LNCaP clone FGC (cell line): ENCODE data around the gene DIAPH3.

Experiments used
- DNase-seq: peaks from one replicate; pipeline ENCODE4 v3.0.0-alpha.2; 2011; ENCODE audit warnings: low read depth
- H3K4me3 ChIP-seq: 2 replicates; pipeline ENCODE4 v1.5.1; 2011; ENCODE audit warnings: mild to moderate bottlenecking, low read depth, low read length, control low read depth
- TF ChIP-seq, protein P1 (sequence below): IDR thresholded peaks from 2 replicates; pipeline ENCODE4 v1.5.1; 2012; ENCODE audit warnings: mild to moderate bottlenecking; ENCODE audit not compliant: control insufficient read depth, insufficient read depth; ENCODE audit errors: extremely low read depth

Gene DIAPH3

DNA sequence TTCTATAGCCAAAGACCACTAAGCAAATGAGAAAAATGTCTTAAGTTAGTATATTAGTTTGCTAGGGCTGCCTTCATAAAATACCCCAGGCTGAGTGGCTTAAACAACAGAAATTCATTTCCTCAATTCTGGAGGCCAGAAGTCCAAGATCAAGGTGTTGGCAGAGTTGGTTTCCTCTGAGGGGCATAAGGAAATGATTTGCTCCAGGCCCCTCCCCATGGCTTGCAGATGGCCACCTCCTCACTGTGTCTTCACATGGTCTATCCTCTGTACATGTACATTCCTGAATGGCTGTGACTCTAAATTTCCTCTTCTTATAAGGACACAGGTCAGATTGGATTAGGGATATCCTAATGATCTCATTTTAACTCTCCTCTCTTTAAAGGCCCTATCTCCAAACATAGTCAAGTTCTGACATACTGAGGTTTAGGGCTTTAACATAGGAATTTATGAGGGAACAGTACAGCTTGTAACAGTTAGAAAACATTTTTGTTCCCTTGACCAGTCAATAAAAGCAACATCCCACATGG is 307.4 kb downstream of the DIAPH3 start:
- DNase-seq: no peak
- TF ChIP-seq, protein P1, sequence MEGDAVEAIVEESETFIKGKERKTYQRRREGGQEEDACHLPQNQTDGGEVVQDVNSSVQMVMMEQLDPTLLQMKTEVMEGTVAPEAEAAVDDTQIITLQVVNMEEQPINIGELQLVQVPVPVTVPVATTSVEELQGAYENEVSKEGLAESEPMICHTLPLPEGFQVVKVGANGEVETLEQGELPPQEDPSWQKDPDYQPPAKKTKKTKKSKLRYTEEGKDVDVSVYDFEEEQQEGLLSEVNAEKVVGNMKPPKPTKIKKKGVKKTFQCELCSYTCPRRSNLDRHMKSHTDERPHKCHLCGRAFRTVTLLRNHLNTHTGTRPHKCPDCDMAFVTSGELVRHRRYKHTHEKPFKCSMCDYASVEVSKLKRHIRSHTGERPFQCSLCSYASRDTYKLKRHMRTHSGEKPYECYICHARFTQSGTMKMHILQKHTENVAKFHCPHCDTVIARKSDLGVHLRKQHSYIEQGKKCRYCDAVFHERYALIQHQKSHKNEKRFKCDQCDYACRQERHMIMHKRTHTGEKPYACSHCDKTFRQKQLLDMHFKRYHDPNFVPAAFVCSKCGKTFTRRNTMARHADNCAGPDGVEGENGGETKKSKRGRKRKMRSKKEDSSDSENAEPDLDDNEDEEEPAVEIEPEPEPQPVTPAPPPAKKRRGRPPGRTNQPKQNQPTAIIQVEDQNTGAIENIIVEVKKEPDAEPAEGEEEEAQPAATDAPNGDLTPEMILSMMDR: no peak
- H3K4me3 ChIP-seq: no peak overlapping the region

DNA sequence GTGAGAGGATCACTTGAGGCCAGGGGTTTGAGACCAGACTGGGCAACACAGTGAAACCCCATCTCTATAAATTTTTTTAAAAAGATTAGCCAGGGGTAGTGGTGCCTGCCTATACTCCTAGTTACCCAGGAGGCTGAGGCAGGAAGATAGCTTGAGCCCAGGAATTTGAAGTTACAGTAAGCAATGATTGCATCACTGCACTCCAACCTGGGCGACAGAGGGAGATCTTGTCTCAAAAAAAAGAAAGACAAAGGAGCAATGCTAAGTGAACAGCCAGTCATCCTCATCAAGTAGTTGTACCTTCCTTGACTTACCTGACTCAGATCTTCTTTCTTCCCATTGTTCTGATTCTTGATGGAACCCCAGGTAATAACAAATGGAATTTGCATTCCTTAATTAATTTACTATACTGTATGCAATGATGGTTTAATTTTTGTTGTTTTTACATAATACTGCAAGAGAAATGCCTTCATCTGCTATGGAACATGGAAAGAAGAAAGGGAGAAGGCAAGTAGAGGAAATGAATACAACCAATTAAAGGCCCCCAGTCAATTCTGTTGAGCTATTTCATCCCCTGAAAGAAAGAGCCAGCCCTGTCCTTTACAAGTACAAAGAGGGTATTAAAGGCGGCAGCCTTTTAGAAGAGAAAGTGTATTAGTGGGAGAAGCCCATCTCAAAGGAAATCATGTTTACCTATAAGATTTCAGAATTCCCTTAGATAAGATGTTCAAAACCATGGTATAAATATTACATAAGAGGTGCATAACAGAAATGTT is 316.7 kb downstream of the DIAPH3 start:
- no peak overlapping the region for H3K4me3 ChIP-seq
- DNase-seq: no peak
- TF ChIP-seq, protein P1: peak; percentile 11; the same call in 1 of the 2 replicates

DNA sequence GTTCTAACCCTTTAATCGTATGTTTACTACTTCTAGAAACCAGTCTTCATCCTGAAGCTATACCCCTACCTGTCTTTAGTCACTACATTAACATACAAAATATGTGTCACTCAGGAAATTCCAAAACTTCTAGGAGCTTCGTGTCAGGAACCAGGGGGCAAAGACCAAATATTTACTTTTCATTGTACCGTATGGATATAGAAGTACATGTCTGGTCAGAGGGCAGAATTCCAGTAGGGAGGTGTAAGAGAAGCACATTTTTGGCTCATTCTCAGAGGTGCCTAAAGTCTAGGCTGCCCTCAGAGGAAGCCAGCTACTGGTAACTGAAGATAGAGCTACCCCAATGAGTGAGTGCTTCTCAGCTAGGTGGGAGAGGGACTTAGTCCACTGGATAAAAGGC is 320.7 kb downstream of the DIAPH3 start:
- no peak overlapping the region for H3K4me3 ChIP-seq
- no peak for DNase-seq
- TF ChIP-seq, protein P1: no peak

DNA sequence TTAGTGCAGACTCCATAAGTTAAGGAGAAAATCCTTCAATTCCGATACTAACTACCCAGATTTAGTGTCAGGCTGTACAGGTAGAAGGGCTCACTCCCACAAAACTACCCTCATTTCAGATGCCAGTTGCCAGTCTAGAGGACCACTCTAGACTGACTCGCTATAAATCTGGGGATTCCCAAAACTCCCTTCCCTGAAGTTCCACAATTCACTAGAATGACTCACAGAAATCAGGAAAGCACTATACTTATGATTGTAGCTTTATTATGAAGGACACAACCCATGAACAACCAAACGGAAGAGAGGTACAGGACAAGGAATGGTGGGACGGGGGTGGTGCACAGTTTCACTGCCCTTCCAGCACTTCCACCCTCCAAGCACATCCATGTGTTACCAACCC is 321.2 kb downstream of the DIAPH3 start:
- TF ChIP-seq, protein P1: no peak
- no peak overlapping the region for H3K4me3 ChIP-seq
- DNase-seq: no peak

DNA sequence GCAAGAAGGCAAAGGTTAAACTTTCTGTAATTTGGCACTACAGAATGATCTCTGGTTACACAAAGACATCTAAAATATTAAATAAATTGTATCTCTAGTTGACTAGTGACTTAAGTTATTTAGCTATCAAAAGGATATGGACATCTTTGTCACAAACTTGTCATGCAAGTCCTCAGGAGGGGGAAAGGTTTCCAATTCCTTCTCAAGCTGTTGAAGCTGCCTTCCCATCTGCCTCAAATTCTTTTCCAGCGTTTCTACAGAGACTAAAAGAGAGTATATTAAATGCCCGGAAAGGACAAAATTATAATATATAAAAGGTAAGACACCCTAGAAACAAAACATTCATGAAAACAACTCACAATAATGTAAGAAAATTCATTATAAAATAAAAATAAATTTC is 324.5 kb downstream of the DIAPH3 start:
- TF ChIP-seq, protein P1: no peak
- no peak overlapping the region for H3K4me3 ChIP-seq
- no peak for DNase-seq

DNA sequence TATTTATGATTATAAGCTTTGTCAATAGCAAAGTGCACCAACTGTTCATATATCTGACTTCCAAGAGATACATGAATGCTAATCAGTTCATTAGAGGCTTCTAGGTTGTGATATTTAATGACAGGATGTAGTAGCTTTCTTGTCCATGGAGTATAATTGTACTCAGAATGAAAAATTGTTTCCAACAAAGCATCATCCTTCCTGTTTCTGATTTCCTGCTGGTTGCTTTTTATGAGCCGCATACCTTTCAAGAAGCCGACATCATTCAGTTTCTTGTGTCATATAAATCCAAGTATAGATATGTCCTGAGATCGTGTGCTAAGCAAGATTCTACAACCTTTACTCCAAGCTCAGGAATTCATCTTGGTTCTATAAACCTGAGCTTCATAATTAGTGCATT is 326.6 kb downstream of the DIAPH3 start:
- TF ChIP-seq, protein P1: no peak
- no peak for DNase-seq
- no peak overlapping the region for H3K4me3 ChIP-seq

DNA sequence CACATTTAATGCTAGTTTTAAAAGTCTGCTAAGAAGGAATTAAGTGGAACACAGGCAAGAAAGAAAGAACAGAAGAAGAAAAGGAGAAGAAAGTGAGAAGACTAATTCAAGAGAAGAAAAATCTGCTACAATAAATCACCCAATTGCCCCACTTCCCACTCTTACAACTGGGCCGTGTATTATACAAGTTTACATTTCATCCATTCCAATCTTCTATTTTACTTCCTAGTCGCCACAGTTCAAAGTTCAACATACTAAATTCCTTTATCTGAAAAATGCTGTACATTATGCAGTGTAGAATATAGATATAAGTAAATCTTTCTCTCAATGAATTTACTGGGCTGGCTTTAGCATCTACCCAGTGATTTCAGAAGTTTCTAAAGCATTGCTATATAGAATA is 328.2 kb downstream of the DIAPH3 start:
- no peak overlapping the region for H3K4me3 ChIP-seq
- TF ChIP-seq, protein P1: no peak

More for the DNA sequence above, 328.2 kb downstream of the DIAPH3 start:
- DNase-seq: no peak
